OCI-LY7 (cell line): ENCODE measurements around the gene PNMA8B. TPM values are rescaled to one million over a fixed set of nuclear protein-coding genes. Genes with fewer than 3 reads are reported as not detected.

ENCODE experiments used
- BruUV-seq: library from RNA; stranded (reverse); fragments of 400-500 nt; replicated peaks from 2 replicates; lab custom pipeline; 2021; lab: Mats Ljungman, UMichigan
- CTCF ChIA-PET: fragments of 300-600 bp; sonication (Branson Sonifier 250); formaldehyde crosslinking; loops from one replicate; lab custom pipeline; 2022; ENCODE audit warnings: antibody characterized with exemption; ENCODE audit not compliant: unreplicated experiment; lab: Charles Lee
- POLR2A ChIA-PET: fragments of 300-600 bp; sonication (Branson Sonifier 250); formaldehyde crosslinking; loops from one replicate; lab custom pipeline; 2022; ENCODE audit warnings: antibody characterized with exemption; lab: Charles Lee
- DNase-seq: peaks from one replicate; pipeline ENCODE4 v3.0.0-alpha.2; 2015; ENCODE audit warnings: low spot score
- H2AFZ ChIP-seq: fragments of 200-600 bp; sonication (generic), shearing (Covaris generic); 2 replicates; pipeline ENCODE4 v1.6.1; 2014; ENCODE audit warnings: mild to moderate bottlenecking, antibody characterized with exemption, low read length, moderate library complexity
- H3K27ac ChIP-seq: fragments of 200-600 bp; sonication (generic); 2 replicates; pipeline ENCODE4 v1.5.1; 2014; ENCODE audit warnings: mixed run types, low read depth, mild to moderate bottlenecking, moderate library complexity, low read length, inconsistent platforms; ENCODE audit not compliant: poor library complexity, severe bottlenecking
- H3K36me3 ChIP-seq: fragments of 200-600 bp; sonication (generic); 2 replicates; pipeline ENCODE4 v1.6.1; 2014; ENCODE audit warnings: mild to moderate bottlenecking, antibody characterized with exemption, low read length, moderate library complexity, mixed read lengths; ENCODE audit not compliant: insufficient read depth
- H3K4me1 ChIP-seq: fragments of 200-600 bp; sonication (generic); 2 replicates; pipeline ENCODE4 v1.5.1; 2014; ENCODE audit warnings: mild to moderate bottlenecking, low read length; ENCODE audit not compliant: insufficient read depth, poor library complexity, severe bottlenecking
- H3K4me2 ChIP-seq: fragments of 200-600 bp; sonication (generic); 2 replicates; pipeline ENCODE4 v1.6.1; 2014; ENCODE audit warnings: mild to moderate bottlenecking, low read length
- H3K4me3 ChIP-seq: fragments of 200-600 bp; sonication (generic); 2 replicates; pipeline ENCODE4 v1.5.1; 2014; ENCODE audit warnings: mild to moderate bottlenecking, low read depth, low read length; ENCODE audit not compliant: poor library complexity, severe bottlenecking
- H3K79me2 ChIP-seq: fragments of 200-600 bp; sonication (generic); 2 replicates; pipeline ENCODE4 v1.6.1; 2016; ENCODE audit warnings: low read depth, mild to moderate bottlenecking, low read length, moderate library complexity, mixed read lengths; ENCODE audit not compliant: insufficient read depth
- H3K9me2 ChIP-seq: fragments of 200-600 bp; sonication (generic); 2 replicates; pipeline ENCODE4 v1.6.1; 2016; ENCODE audit warnings: mild to moderate bottlenecking, low read length, mixed read lengths; ENCODE audit not compliant: insufficient read depth
- H3K9me3 ChIP-seq: fragments of 200-600 bp; sonication (generic); 2 replicates; pipeline ENCODE4 v1.6.1; 2014; ENCODE audit warnings: mild to moderate bottlenecking, mixed run types, low read length, mixed read lengths
- H4K20me1 ChIP-seq: fragments of 200-600 bp; sonication (generic); 2 replicates; pipeline ENCODE4 v1.6.1; 2014; ENCODE audit warnings: mild to moderate bottlenecking, antibody characterized with exemption, low read length, moderate library complexity, mixed read lengths; ENCODE audit not compliant: insufficient read depth
- EZH2phosphoT487 ChIP-seq: fragments of 200-600 bp; sonication (generic); IDR thresholded peaks from 2 replicates; pipeline ENCODE4 v1.6.1; 2018; ENCODE audit warnings: low read depth, borderline replicate concordance, mild to moderate bottlenecking, mixed run types, antibody characterized with exemption, low read length, moderate library complexity, mixed read lengths
- intact Hi-C: fragments of 100-400 bp; cut with micrococcal nuclease; formaldehyde crosslinking; loops from one replicate; pipeline ENCODE4 v1.10.0; 2022; ENCODE audit not compliant: unreplicated experiment
- total RNA-seq, 2 experiments: library from RNA; depleted of rRNA in 1 of 2; stranded (reverse); fragments of >200 nt in 1 of 2; shearing (Covaris generic) in 1 of 2; gene quantifications; 2 replicates each; pipeline ENCODE4 v1.2.3, GENCODE V29; 2014 to 2022
- TF ChIP-seq, protein P1 (sequence below): fragments of 200-600 bp; sonication (generic); conservative IDR thresholded peaks from 2 replicates; pipeline ENCODE4 v1.5.1; 2014; ENCODE audit warnings: mild to moderate bottlenecking, antibody characterized with exemption, low read length, moderate library complexity, mixed read lengths

PNMA8B gene
- total RNA-seq, 2 experiments from 2014 or later, result 0.40 to 2.0 TPM

DNA sequence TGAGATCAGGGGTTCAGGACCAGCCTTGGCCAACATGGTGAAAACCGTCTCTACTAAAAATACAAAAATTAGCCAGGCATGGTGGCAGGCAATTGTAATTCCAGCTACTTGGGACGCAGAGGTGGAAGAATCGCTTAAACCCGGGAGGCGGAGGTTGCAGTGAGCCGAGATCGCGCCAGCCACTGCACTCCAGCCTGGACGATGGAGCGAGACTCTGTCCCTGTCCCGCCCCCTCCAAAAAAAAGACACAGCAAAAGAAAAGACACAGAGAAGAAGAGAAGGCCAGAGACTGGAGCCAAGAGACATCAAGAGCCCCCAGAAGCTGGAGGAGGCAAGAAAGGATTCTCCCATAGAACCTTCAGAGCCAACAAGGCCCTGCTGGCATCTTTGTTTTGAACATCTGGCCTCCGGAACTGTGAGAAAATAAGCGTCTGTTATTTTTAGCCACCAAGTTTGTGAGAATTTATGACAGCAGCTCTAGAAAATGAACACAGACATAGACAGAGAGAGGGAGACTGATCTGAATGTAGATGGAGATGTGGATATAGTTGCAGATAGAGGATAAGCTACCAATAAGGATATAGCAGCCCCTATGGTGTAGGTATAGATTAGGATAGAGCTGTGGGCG lies 25.7 kb upstream of the PNMA8B start:
- Histone ChIP-seq H2AFZ (no peak overlapping the region), H3K27ac (no peak overlapping the region), H3K9me2 (no peaks in the 10 kb centered on the region), H3K4me2 (no peak overlapping the region), H3K9me3 (no peaks in the 10 kb centered on the region), H3K4me1 (peaks cover 28% of the 10 kb centered on the region), H3K36me3 (no peaks in the 10 kb centered on the region), H4K20me1 (no peaks in the 10 kb centered on the region), H3K79me2 (no peaks in the 10 kb centered on the region), H3K4me3 (no peak overlapping the region)
- no peak for DNase-seq
- intact Hi-C loops, result no loop called here
- no TSS peak for BruUV-seq
- CTCF ChIA-PET, result no interaction called here
- TF ChIP-seq EZH2phosphoT487, result no peak
- TF ChIP-seq, protein P1, sequence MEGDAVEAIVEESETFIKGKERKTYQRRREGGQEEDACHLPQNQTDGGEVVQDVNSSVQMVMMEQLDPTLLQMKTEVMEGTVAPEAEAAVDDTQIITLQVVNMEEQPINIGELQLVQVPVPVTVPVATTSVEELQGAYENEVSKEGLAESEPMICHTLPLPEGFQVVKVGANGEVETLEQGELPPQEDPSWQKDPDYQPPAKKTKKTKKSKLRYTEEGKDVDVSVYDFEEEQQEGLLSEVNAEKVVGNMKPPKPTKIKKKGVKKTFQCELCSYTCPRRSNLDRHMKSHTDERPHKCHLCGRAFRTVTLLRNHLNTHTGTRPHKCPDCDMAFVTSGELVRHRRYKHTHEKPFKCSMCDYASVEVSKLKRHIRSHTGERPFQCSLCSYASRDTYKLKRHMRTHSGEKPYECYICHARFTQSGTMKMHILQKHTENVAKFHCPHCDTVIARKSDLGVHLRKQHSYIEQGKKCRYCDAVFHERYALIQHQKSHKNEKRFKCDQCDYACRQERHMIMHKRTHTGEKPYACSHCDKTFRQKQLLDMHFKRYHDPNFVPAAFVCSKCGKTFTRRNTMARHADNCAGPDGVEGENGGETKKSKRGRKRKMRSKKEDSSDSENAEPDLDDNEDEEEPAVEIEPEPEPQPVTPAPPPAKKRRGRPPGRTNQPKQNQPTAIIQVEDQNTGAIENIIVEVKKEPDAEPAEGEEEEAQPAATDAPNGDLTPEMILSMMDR, result no peak
- POLR2A ChIA-PET, result interaction anchor here (0.6 kb wide), 2 partner anchors 41 to 76 kb away, joined by 3 to 4 read pairs; no protein-coding TSS in a partner anchor

DNA sequence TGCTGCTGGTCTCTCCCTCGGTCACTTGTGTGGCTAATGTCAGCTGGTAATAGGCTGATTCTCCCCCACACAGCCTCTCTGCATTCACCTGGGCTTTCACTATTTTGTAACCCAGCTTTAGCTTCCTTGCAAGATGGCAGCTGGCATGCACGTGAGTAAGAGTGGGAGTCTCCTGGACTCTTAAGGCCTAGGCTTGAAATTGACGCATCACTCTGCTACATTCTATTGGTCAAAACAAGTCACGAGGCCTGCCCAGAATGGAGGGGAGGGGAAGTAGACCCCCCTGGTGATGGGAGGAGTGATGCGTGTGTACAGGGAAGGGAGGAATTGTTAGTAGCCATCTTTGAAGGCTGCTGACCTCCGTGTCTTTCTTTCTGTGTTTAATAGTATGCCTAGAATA lies 24.9 kb upstream of the PNMA8B start:
- POLR2A ChIA-PET, result no interaction called here
- DNase-seq, result no peak
- Histone ChIP-seq H3K9me2 (no peaks in the 10 kb centered on the region), H3K9me3 (no peaks in the 10 kb centered on the region), H3K4me3 (no peak overlapping the region), H4K20me1 (no peaks in the 10 kb centered on the region), H2AFZ (peak overlapping the region; percentile 91), H3K27ac (peak overlapping the region; percentile 50), H3K4me2 (peak overlapping the region; percentile 56), H3K4me1 (peaks cover 28% of the 10 kb centered on the region), H3K36me3 (no peaks in the 10 kb centered on the region), H3K79me2 (no peaks in the 10 kb centered on the region)
- intact Hi-C loops, result no loop called here
- CTCF ChIA-PET, result interaction anchor here (0.6 to 1.1 kb wide), 2 partner anchors 17 to 236 kb away, joined by 3 to 4 read pairs; no protein-coding TSS in a partner anchor
- TF ChIP-seq, protein P1, result no peak
- no TSS peak for BruUV-seq

- Histone ChIP-seq H3K79me2 (no peaks in the 10 kb centered on the region), H4K20me1 (no peaks in the 10 kb centered on the region), H3K4me2 (no peak overlapping the region), H3K9me2 (no peaks in the 10 kb centered on the region), H2AFZ (no peak overlapping the region), H3K36me3 (no peaks in the 10 kb centered on the region), H3K4me3 (no peak overlapping the region), H3K27ac (no peak overlapping the region), H3K4me1 (peaks cover 24% of the 10 kb centered on the region), H3K9me3 (no peaks in the 10 kb centered on the region)
- ChIA-PET POLR2A (interaction anchor here (0.7 kb wide), 1 partner anchor 248 kb away, joined by 5 read pairs; no protein-coding TSS in a partner anchor), CTCF (no interaction called here)
- TF ChIP-seq, protein P1, result no peak
- TF ChIP-seq EZH2phosphoT487, result no peak
- intact Hi-C loops, result no loop called here
- BruUV-seq, result no TSS peak
- no peak for DNase-seq
Measured at GRCh38 chr19:46517471-46517870, 21.8 kb upstream of the PNMA8B start.
